HCT116 (cell line): ENCODE measurements around the gene RNU5B-1. TPM values are rescaled to one million over a fixed set of nuclear protein-coding genes. Genes with fewer than 3 reads are reported as not detected.

ENCODE experiments used
- ATAC-seq: fragments of 200-7000 bp; cut with Tn5 transposase; 2 replicates; pipeline ENCODE4 v1.9.1; 2020; ENCODE audit warnings: mild to moderate bottlenecking, moderate library complexity
- BruUV-seq: library from RNA; stranded (reverse); fragments of 400-500 nt; replicated peaks from 2 replicates; lab custom pipeline; 2021; lab: Mats Ljungman, UMichigan
- CTCF ChIA-PET: fragments of 300-600 bp; sonication (Branson Sonifier 250); formaldehyde crosslinking; loops from one replicate; lab custom pipeline; 2021; ENCODE audit warnings: antibody characterized with exemption; lab: Charles Lee
- POLR2A ChIA-PET: fragments of 300-600, 350-600 bp; sonication (Branson Sonifier 250); formaldehyde crosslinking; loops from one replicate; lab custom pipeline; 2021; ENCODE audit warnings: antibody characterized with exemption; lab: Charles Lee
- RAD21 ChIA-PET, 2 experiments: fragments of 300-600 bp; sonication (Branson Sonifier 250); formaldehyde crosslinking; loops; one replicate each; lab custom pipeline; 2023; ENCODE audit warnings: low total read pairs in 2 of 2; ENCODE audit not compliant: uncharacterized antibody in 2 of 2, unreplicated experiment in 2 of 2, low non-redundant PET in 1 of 2; lab: Charles Lee
- DNase-seq: peaks from one replicate; pipeline ENCODE4 v3.0.0-alpha.2; 2010; ENCODE audit warnings: low read depth, low spot score
- H2AFZ ChIP-seq: fragments of 200-600 bp; shearing (Covaris generic), sonication (generic); 2 replicates; pipeline ENCODE4 v1.6.1; 2017; ENCODE audit warnings: low read depth, mixed run types, mixed read lengths, antibody characterized with exemption, low read length; ENCODE audit not compliant: poor library complexity, severe bottlenecking
- H3K27ac ChIP-seq: 2 replicates; pipeline ENCODE4 v1.5.1; 2012; ENCODE audit warnings: low read depth, low read length
- H3K27me3 ChIP-seq: fragments of 200-600 bp; sonication (generic); 2 replicates; pipeline ENCODE4 v1.6.1; 2016; ENCODE audit warnings: mixed run types, low read length, mixed read lengths; ENCODE audit not compliant: insufficient read depth
- H3K36me3 ChIP-seq, 2 experiments: fragments of 200-500 bp in 1 of 2; fragments of 200-600 bp in 1 of 2; sonication (Bioruptor generic) in 1 of 2; sonication (generic) in 1 of 2; 2 replicates each; pipeline versions ENCODE4 v1.5.1 to v1.6.1; 2014 to 2016; ENCODE audit warnings: low read length in 2 of 2, inconsistent platforms in 1 of 2, mixed read lengths in 1 of 2, mixed run types in 1 of 2; ENCODE audit not compliant: insufficient read depth in 2 of 2, control insufficient read depth in 1 of 2
- H3K4me1 ChIP-seq, 2 experiments: fragments of 200-600 bp in 1 of 2; sonication (generic) in 1 of 2; 2 replicates each; pipeline versions ENCODE4 v1.5.1 to v1.6.1; 2012 to 2017; ENCODE audit warnings: low read length in 2 of 2, inconsistent platforms in 1 of 2, mild to moderate bottlenecking in 1 of 2, mixed read lengths in 1 of 2, mixed run types in 1 of 2, moderate library complexity in 1 of 2; ENCODE audit not compliant: insufficient read depth in 2 of 2, control insufficient read depth in 1 of 2
- H3K4me2 ChIP-seq: fragments of 200-600 bp; sonication (generic); 2 replicates; pipeline ENCODE4 v1.6.1; 2017; ENCODE audit warnings: mixed run types, low read length, mixed read lengths
- H3K4me3 ChIP-seq, 2 experiments: fragments of 200-600 bp in 1 of 2; sonication (generic) in 1 of 2; replicated peaks in 1 of 2; 2 replicates each; pipeline ENCODE4 v1.5.1; 2011 to 2016; ENCODE audit warnings: low read length in 2 of 2, control low read depth in 1 of 2, low read depth in 1 of 2, mild to moderate bottlenecking in 1 of 2, mixed read lengths in 1 of 2, mixed run types in 1 of 2
- H3K79me2 ChIP-seq: fragments of 200-600 bp; sonication (generic); 2 replicates; pipeline ENCODE4 v1.6.1; 2017; ENCODE audit warnings: mild to moderate bottlenecking, mixed run types, low read length, moderate library complexity, mixed read lengths; ENCODE audit not compliant: insufficient read depth
- H3K9ac ChIP-seq: fragments of 200-600 bp; sonication (generic); 2 replicates; pipeline ENCODE4 v1.6.1; 2016; ENCODE audit warnings: low read length, mixed read lengths
- H3K9me2 ChIP-seq: fragments of 200-600 bp; sonication (generic), shearing (Covaris generic); 2 replicates; pipeline ENCODE4 v1.6.1; 2017; ENCODE audit warnings: mixed run types, mild to moderate bottlenecking, moderate library complexity; ENCODE audit not compliant: insufficient read depth
- H3K9me3 ChIP-seq, 2 experiments: fragments of 200-500 bp in 1 of 2; fragments of 200-600 bp in 1 of 2; sonication (Bioruptor generic) in 1 of 2; sonication (generic) in 1 of 2; 2 replicates each; pipeline ENCODE4 v1.6.1; 2014 to 2017; ENCODE audit warnings: low read length in 2 of 2, mixed read lengths in 2 of 2, inconsistent platforms in 1 of 2, low read depth in 1 of 2, mild to moderate bottlenecking in 1 of 2, mixed run types in 1 of 2, moderate library complexity in 1 of 2; ENCODE audit not compliant: control insufficient read depth in 1 of 2, insufficient read depth in 1 of 2
- H4K20me1 ChIP-seq: fragments of 200-600 bp; sonication (generic), shearing (Covaris generic); 2 replicates; pipeline ENCODE4 v1.6.1; 2017; ENCODE audit warnings: mixed run types, mild to moderate bottlenecking, moderate library complexity; ENCODE audit not compliant: insufficient read depth
- CBX3 ChIP-seq: IDR thresholded peaks from 2 replicates; pipeline ENCODE4 v1.6.1; 2012; ENCODE audit warnings: low read depth
- CEBPB ChIP-seq: IDR thresholded peaks from 2 replicates; pipeline ENCODE4 v1.6.1; 2012; ENCODE audit warnings: low read depth
- EGR1 ChIP-seq: IDR thresholded peaks from 2 replicates; pipeline ENCODE4 v1.6.1; 2012; ENCODE audit warnings: low read depth
- ELF1 ChIP-seq: IDR thresholded peaks from 2 replicates; pipeline ENCODE4 v1.6.1; 2012; ENCODE audit warnings: low read depth, borderline replicate concordance
- EZH2 ChIP-seq: fragments of 200-600 bp; sonication (generic); IDR thresholded peaks from 2 replicates; pipeline ENCODE4 v1.6.1; 2017; ENCODE audit warnings: antibody characterized with exemption, mixed run types
- EZH2phosphoT487 ChIP-seq: fragments of 200-600 bp; IDR thresholded peaks from 2 replicates; pipeline ENCODE4 v1.6.1; 2018; ENCODE audit warnings: antibody characterized with exemption, borderline replicate concordance
- JUND ChIP-seq: IDR thresholded peaks from 2 replicates; pipeline ENCODE4 v1.6.1; 2012
- POLR2A ChIP-seq: IDR thresholded peaks from 2 replicates; pipeline ENCODE4 v1.7.0; 2011; ENCODE audit warnings: borderline replicate concordance; ENCODE audit not compliant: insufficient read depth, insufficient read length; ENCODE audit errors: extremely low read depth
- RAD21 ChIP-seq: IDR thresholded peaks from 2 replicates; pipeline ENCODE4 v1.6.1; 2012; ENCODE audit warnings: low read depth, mild to moderate bottlenecking
- SIN3A ChIP-seq: IDR thresholded peaks from 2 replicates; pipeline ENCODE4 v1.6.1; 2012; ENCODE audit warnings: low read depth
- SP1 ChIP-seq: IDR thresholded peaks from 2 replicates; pipeline ENCODE4 v1.6.1; 2012; ENCODE audit warnings: low read depth
- ZFX ChIP-seq: fragments of 450-650 bp; IDR thresholded peaks from 2 replicates; pipeline ENCODE4 v1.6.1; 2017
- intact Hi-C: fragments of 100-400 bp; cut with micrococcal nuclease; formaldehyde crosslinking; loops from 2 replicates; pipeline ENCODE4 v1.10.0; 2022
- total RNA-seq: library from RNA; stranded (reverse); gene quantifications from one replicate; pipeline ENCODE4 v1.2.1, GENCODE V29; 2021; ENCODE audit not compliant: unreplicated experiment
- TF ChIP-seq, protein P1 (sequence below): IDR thresholded peaks from 2 replicates; pipeline ENCODE4 v1.6.1; 2012
- TF ChIP-seq, protein P2 (sequence below): IDR thresholded peaks from 2 replicates; pipeline ENCODE4 v1.6.1; 2011; ENCODE audit warnings: mild to moderate bottlenecking, low read length, moderate library complexity; ENCODE audit not compliant: insufficient replicate concordance; ENCODE audit errors: extremely low read depth

Gene RNU5B-1
- total RNA-seq, 1 experiment from 2014 or later: not detected

DNA sequence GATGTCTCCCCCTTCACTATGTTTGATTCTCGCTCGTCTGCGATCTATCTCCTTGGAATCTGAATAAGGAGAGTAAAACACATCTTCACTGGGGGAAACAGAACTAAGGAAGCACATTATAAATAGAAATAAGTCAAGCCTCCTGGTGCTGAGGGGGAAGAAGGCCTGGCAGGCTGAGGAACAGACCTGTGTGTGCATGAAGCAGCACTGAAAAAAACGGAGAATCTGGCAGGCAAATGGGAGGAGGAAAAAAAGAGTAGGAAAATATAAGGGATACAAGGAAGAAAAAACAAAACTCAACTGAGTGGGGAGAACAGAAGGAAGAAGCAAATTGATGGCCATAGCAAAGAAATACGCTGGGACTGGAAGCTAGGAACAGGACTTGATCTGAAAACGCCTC lies 43.5 kb upstream of the RNU5B-1 start:
- intact Hi-C loops: no loop called here
- CTCF ChIA-PET: no interaction called here
- Histone ChIP-seq H3K4me1 (no peaks in the 10 kb centered on the region), H3K9ac (no peak overlapping the region), H3K9me2 (no peaks in the 10 kb centered on the region), H4K20me1 (no peaks in the 10 kb centered on the region), H3K27me3 (no peaks in the 10 kb centered on the region), H3K27ac (no peak overlapping the region), H3K4me2 (no peak overlapping the region), H3K9me3 (no peaks in the 10 kb centered on the region), H3K36me3 (peaks cover 0 to 2% of the 10 kb centered on the region in 2 experiments; a peak in 1 of 4 replicates), H2AFZ (no peak overlapping the region), H3K79me2 (no peaks in the 10 kb centered on the region), H3K4me3 (no peak overlapping the region)
- RAD21 ChIA-PET: no interaction called here
- ATAC-seq: no peak
- TF ChIP-seq ELF1 (no peak), RAD21 (no peak), EGR1 (no peak), JUND (no peak)
- no TSS peak for BruUV-seq
- POLR2A ChIA-PET: no interaction called here
- DNase-seq: no peak

DNA sequence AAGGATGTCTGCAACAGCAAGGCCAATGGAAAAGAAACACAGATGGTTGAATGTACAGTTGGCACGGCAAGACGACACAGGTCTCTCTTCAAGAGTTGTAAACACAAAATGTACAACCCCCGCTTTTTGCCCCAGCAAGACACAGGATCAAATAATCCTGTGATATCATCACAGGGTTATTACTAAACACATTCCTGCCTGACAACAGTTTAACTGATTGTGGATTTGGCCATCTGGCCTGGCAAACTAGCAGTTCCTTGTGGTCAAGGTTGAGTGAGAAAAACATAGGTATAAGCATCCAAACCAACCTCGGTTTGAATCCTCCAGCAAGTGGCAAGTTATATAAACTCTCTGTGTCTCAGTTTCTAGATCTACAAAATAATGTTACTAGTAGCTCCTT lies 41.2 kb upstream of the RNU5B-1 start:
- ChIA-PET RAD21 (no interaction called here), CTCF (no interaction called here), POLR2A (no interaction called here)
- Histone ChIP-seq H3K27ac (no peak overlapping the region), H3K27me3 (no peaks in the 10 kb centered on the region), H3K9me3 (no peaks in the 10 kb centered on the region), H3K4me1 (no peaks in the 10 kb centered on the region), H3K9me2 (no peaks in the 10 kb centered on the region), H2AFZ (no peak overlapping the region), H4K20me1 (no peaks in the 10 kb centered on the region), H3K79me2 (no peaks in the 10 kb centered on the region), H3K4me2 (no peak overlapping the region), H3K4me3 (no peak overlapping the region), H3K36me3 (no peaks in the 10 kb centered on the region), H3K9ac (no peak overlapping the region)
- DNase-seq (no peak), ATAC-seq (no peak)
- intact Hi-C loops: no loop called here
- BruUV-seq: no TSS peak
- TF ChIP-seq, protein P1, sequence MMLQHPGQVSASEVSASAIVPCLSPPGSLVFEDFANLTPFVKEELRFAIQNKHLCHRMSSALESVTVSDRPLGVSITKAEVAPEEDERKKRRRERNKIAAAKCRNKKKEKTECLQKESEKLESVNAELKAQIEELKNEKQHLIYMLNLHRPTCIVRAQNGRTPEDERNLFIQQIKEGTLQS: no peak
- no peak for TF ChIP-seq EZH2
- TF ChIP-seq, protein P2, sequence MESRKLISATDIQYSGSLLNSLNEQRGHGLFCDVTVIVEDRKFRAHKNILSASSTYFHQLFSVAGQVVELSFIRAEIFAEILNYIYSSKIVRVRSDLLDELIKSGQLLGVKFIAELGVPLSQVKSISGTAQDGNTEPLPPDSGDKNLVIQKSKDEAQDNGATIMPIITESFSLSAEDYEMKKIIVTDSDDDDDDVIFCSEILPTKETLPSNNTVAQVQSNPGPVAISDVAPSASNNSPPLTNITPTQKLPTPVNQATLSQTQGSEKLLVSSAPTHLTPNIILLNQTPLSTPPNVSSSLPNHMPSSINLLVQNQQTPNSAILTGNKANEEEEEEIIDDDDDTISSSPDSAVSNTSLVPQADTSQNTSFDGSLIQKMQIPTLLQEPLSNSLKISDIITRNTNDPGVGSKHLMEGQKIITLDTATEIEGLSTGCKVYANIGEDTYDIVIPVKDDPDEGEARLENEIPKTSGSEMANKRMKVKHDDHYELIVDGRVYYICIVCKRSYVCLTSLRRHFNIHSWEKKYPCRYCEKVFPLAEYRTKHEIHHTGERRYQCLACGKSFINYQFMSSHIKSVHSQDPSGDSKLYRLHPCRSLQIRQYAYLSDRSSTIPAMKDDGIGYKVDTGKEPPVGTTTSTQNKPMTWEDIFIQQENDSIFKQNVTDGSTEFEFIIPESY: no peak
- TF ChIP-seq EGR1: no peak
- TF ChIP-seq CBX3: no peak
- TF ChIP-seq ZFX: no peak
- TF ChIP-seq EZH2phosphoT487: no peak
- TF ChIP-seq CEBPB: no peak
- TF ChIP-seq ELF1: no peak
- no peak for TF ChIP-seq POLR2A
- TF ChIP-seq SP1: no peak
- TF ChIP-seq SIN3A: no peak
